OCI-LY3 (cell line): ENCODE measurements around the gene CNTNAP4.

Source experiments
- H2AFZ ChIP-seq: fragments of 200-600, 300-600 bp; shearing (Covaris generic); 2 replicates; pipeline ENCODE4 v1.6.0; 2014; ENCODE audit warnings: antibody characterized with exemption, low read depth, low read length
- H3K27ac ChIP-seq: fragments of 200-600, 300-600 bp; sonication (generic); 2 replicates; pipeline ENCODE4 v1.5.1; 2014; ENCODE audit warnings: mild to moderate bottlenecking, low read length, moderate library complexity, mixed read lengths
- H3K27me3 ChIP-seq: fragments of 200-600, 300-600 bp; sonication (generic); 2 replicates; pipeline ENCODE4 v1.6.1; 2014; ENCODE audit warnings: low read depth, low read length, mixed read lengths
- H3K36me3 ChIP-seq: fragments of 200-600, 300-600 bp; sonication (generic); replicated peaks from 2 replicates; pipeline ENCODE3; 2014; ENCODE audit warnings: low read depth, low read length, mixed read lengths
- H3K4me1 ChIP-seq: fragments of 300-600, 200-600 bp; sonication (generic); 2 replicates; pipeline ENCODE4 v1.6.1; 2014; ENCODE audit warnings: low read length, mixed read lengths
- H3K4me2 ChIP-seq: fragments of 200-600, 300-600 bp; sonication (generic); 2 replicates; pipeline ENCODE4 v1.6.1; 2014; ENCODE audit warnings: low read length, mixed read lengths
- H3K4me3 ChIP-seq: fragments of 300-600, 200-600 bp; sonication (generic); 2 replicates; pipeline ENCODE4 v1.5.1; 2014; ENCODE audit warnings: antibody characterized with exemption, mild to moderate bottlenecking, low read length, moderate library complexity
- H3K79me2 ChIP-seq: fragments of 300-600, 200-600 bp; shearing (Covaris generic); 2 replicates; pipeline ENCODE4 v1.6.1; 2014; ENCODE audit warnings: mild to moderate bottlenecking, low read length, mixed read lengths
- H3K9ac ChIP-seq: fragments of 300-600, 200-600 bp; shearing (Covaris generic); 2 replicates; pipeline ENCODE4 v1.6.0; 2014; ENCODE audit warnings: mild to moderate bottlenecking, low read length, moderate library complexity
- H3K9me3 ChIP-seq: fragments of 200-600, 300-600 bp; shearing (Covaris generic); 2 replicates; pipeline ENCODE4 v1.6.1; 2014; ENCODE audit warnings: low read length, mixed read lengths; ENCODE audit not compliant: insufficient read depth
- H4K20me1 ChIP-seq: fragments of 200-600, 300-600 bp; sonication (generic); 2 replicates; pipeline ENCODE4 v1.6.1; 2016; ENCODE audit warnings: low read length, mixed read lengths; ENCODE audit not compliant: insufficient read depth
- CTCF ChIP-seq: fragments of 200-600, 300-600 bp; sonication (generic); IDR thresholded peaks from 2 replicates; pipeline ENCODE4 v1.5.1; 2014; ENCODE audit warnings: antibody characterized with exemption, low read length, low read depth
- EZH2phosphoT487 ChIP-seq: fragments of 200-600 bp; shearing (Covaris generic); IDR thresholded peaks from 2 replicates; pipeline ENCODE4 v1.6.1; 2018; ENCODE audit warnings: antibody characterized with exemption, mixed run types, low read depth

The CNTNAP4 gene

GRCh38 chr16:76278086-76278485 is 885 bp downstream of the CNTNAP4 start:
- peaks cover 12% of the 10 kb centered on the region for H3K27me3 ChIP-seq
- no peak overlapping the region for H3K9ac ChIP-seq
- H3K4me1 ChIP-seq = no peaks in the 10 kb centered on the region
- H3K27ac ChIP-seq = no peak overlapping the region
- no peaks in the 10 kb centered on the region for H4K20me1 ChIP-seq
- no peaks in the 10 kb centered on the region for H3K79me2 ChIP-seq
- H3K4me3 ChIP-seq = no peak overlapping the region
- no peaks in the 10 kb centered on the region for H3K36me3 ChIP-seq
- H3K4me2 ChIP-seq = no peak overlapping the region
- TF ChIP-seq CTCF = no peak
- no peak overlapping the region for H2AFZ ChIP-seq
- no peaks in the 10 kb centered on the region for H3K9me3 ChIP-seq

GRCh38 chr16:76278980-76279379 is 1.8 kb downstream of the CNTNAP4 start:
- no peaks in the 10 kb centered on the region for H3K4me1 ChIP-seq
- no peak for TF ChIP-seq EZH2phosphoT487
- peak; percentile 83 for TF ChIP-seq CTCF
- H3K4me2 ChIP-seq = no peak overlapping the region
- H4K20me1 ChIP-seq = no peaks in the 10 kb centered on the region
- no peak overlapping the region for H3K27ac ChIP-seq
- H2AFZ ChIP-seq = no peak overlapping the region
- H3K4me3 ChIP-seq = no peak overlapping the region
- H3K79me2 ChIP-seq = no peaks in the 10 kb centered on the region
- H3K27me3 ChIP-seq = peaks cover 12% of the 10 kb centered on the region
- no peaks in the 10 kb centered on the region for H3K36me3 ChIP-seq
- no peak overlapping the region for H3K9ac ChIP-seq
- no peaks in the 10 kb centered on the region for H3K9me3 ChIP-seq

- H3K9ac ChIP-seq = no peak overlapping the region
- no peaks in the 10 kb centered on the region for H4K20me1 ChIP-seq
- no peaks in the 10 kb centered on the region for H3K4me1 ChIP-seq
These were observed 3.4 kb downstream of the CNTNAP4 start for GRCh38 chr16:76280421-76281215.

GRCh38 chr16:76287466-76287865 is 10.3 kb downstream of the CNTNAP4 start:
- no peaks in the 10 kb centered on the region for H3K36me3 ChIP-seq
- H3K79me2 ChIP-seq = no peaks in the 10 kb centered on the region
- no peaks in the 10 kb centered on the region for H4K20me1 ChIP-seq
- no peak overlapping the region for H3K9ac ChIP-seq
- H3K4me2 ChIP-seq = no peak overlapping the region
- TF ChIP-seq CTCF (no peak), EZH2phosphoT487 (no peak)
- no peak overlapping the region for H3K4me3 ChIP-seq
- no peak overlapping the region for H3K27ac ChIP-seq
- H3K9me3 ChIP-seq = no peaks in the 10 kb centered on the region
- no peaks in the 10 kb centered on the region for H3K4me1 ChIP-seq
- no peaks in the 10 kb centered on the region for H3K27me3 ChIP-seq
- 0 out of 2 replicates have a peak overlapping the region, but pooled peaks have one; percentile 43 for H2AFZ ChIP-seq

More at GRCh38 chr16:76280421-76281215, 3.4 kb downstream of the CNTNAP4 start:
- Histone ChIP-seq H3K27me3 (peaks cover 12% of the 10 kb centered on the region), H3K9me3 (no peaks in the 10 kb centered on the region), H3K27ac (no peak overlapping the region), H3K4me3 (no peak overlapping the region), H3K36me3 (no peaks in the 10 kb centered on the region), H3K79me2 (no peaks in the 10 kb centered on the region), H2AFZ (no peak overlapping the region), H3K4me2 (no peak overlapping the region)
- TF ChIP-seq CTCF = no peak
- no peak for TF ChIP-seq EZH2phosphoT487
